K562 (cell line): ENCODE results near the gene ARL4D. TPM values are rescaled to one million over a fixed set of nuclear protein-coding genes. Genes with fewer than 3 reads are reported as not detected.

Experiments used
- ATF1 ChIP-seq, 2 experiments: fragments of 450-650 bp in 1 of 2; IDR thresholded peaks; 2 replicates each; pipeline ENCODE4 v1.6.1; 2016; ENCODE audit warnings: missing compliant biosample characterization in 1 of 2, missing genetic modification characterization in 1 of 2
- BHLHE40 ChIP-seq: IDR thresholded peaks from 2 replicates; pipeline ENCODE4 v1.6.1; 2011; ENCODE audit warnings: low read length, improper control_type of control experiment
- CHD1 ChIP-seq: fragments of 200-600 bp; sonication (generic); IDR thresholded peaks from one replicate; pipeline ENCODE4 v1.6.1; 2012; ENCODE audit warnings: mild to moderate bottlenecking, moderate library complexity, low read length, inconsistent platforms
- CREM ChIP-seq: IDR thresholded peaks from 2 replicates; pipeline ENCODE4 v1.6.1; 2014; ENCODE audit warnings: antibody characterized with exemption, low read depth
- NRF1 ChIP-seq, 2 experiments: fragments of 450-650 bp; IDR thresholded peaks in 1 of 2; conservative IDR thresholded peaks in 1 of 2; 2 replicates each; pipeline ENCODE4 v1.6.1; 2014; ENCODE audit warnings: mild to moderate bottlenecking in 2 of 2
- OTX1 ChIP-seq: fragments of 450-650 bp; formaldehyde crosslinking; IDR thresholded peaks from 2 replicates; pipeline ENCODE4 v1.4.0; 2022; ENCODE audit warnings: mild to moderate bottlenecking
- POLR2G ChIP-seq: fragments of 200-400 bp; formaldehyde crosslinking; IDR thresholded peaks from 2 replicates; pipeline ENCODE4 v1.6.1; 2017; ENCODE audit warnings: low read depth, mild to moderate bottlenecking, antibody characterized with exemption, low read length, moderate library complexity
- RBM15 ChIP-seq: fragments of 200-400 bp; formaldehyde crosslinking; IDR thresholded peaks from 2 replicates; pipeline ENCODE4 v1.6.1; 2018; ENCODE audit warnings: mild to moderate bottlenecking, low read length, moderate library complexity; ENCODE audit not compliant: insufficient read depth
- SIRT6 ChIP-seq: IDR thresholded peaks from one replicate; pipeline ENCODE4 v1.6.1; 2012; ENCODE audit warnings: low read depth, mild to moderate bottlenecking, control low read depth, inconsistent platforms, low read length, moderate library complexity
- ZNF224 ChIP-seq: sonication (generic); formaldehyde crosslinking; IDR thresholded peaks from 2 replicates; pipeline ENCODE4 v1.8.0; 2022; ENCODE audit warnings: mild to moderate bottlenecking, missing genetic modification reagents
- ZNF785 ChIP-seq: fragments of 250-450 bp; sonication (Bioruptor Pico); IDR thresholded peaks from 2 replicates; pipeline ENCODE4 v1.4.0; 2020; ENCODE audit warnings: mild to moderate bottlenecking
- polyA plus RNA-seq, 8 experiments: library from polyadenylated mRNA; depleted of rRNA in 4 of 8; stranded (reverse) in 5 of 8; unstranded in 3 of 8; fragments of >200 nt; fragmentation: Nextera tagmentation in 2 of 8; fragmentation: Illumina TruSeq in 1 of 8; extraction: Ambion mirVana in 2 of 8; extraction: Trizol in 1 of 8; gene quantifications; 2 replicates each; pipeline versions ENCODE4 v1.2.1 to v1.2.3, GENCODE V29; 2011 to 2014; ENCODE audit warnings: inconsistent platforms in 1 of 8, missing spikeins in 1 of 8
- total RNA-seq, 7 experiments: library from RNA; depleted of rRNA in 6 of 7; stranded (reverse); fragments of >200 nt in 6 of 7; fragmentation: Illumina TruSeq in 2 of 7; extraction: Trizol in 2 of 7; gene quantifications; 2 replicates each; pipeline versions ENCODE4 v1.2.1 to v1.2.3, GENCODE V29; 2011 to 2021; ENCODE audit warnings: low replicate concordance in 1 of 7
- TF ChIP-seq, protein P1 (sequence below): fragments of 450-650 bp; IDR thresholded peaks from 2 replicates; pipeline ENCODE4 v1.7.1; 2018; ENCODE audit warnings: mild to moderate bottlenecking, low read depth; ENCODE audit not compliant: partially characterized antibody
- TF ChIP-seq, protein P2 (sequence below): sonication (generic); formaldehyde crosslinking; IDR thresholded peaks from 2 replicates; pipeline ENCODE4 v1.8.0; 2022; ENCODE audit warnings: missing genetic modification reagents, mild to moderate bottlenecking, borderline replicate concordance
- TF ChIP-seq, protein P3 (sequence below): sonication (generic); formaldehyde crosslinking; IDR thresholded peaks from 2 replicates; pipeline ENCODE4 v1.8.1; 2022; ENCODE audit warnings: missing genetic modification reagents
- TF ChIP-seq, protein P4 (sequence below): sonication (generic); formaldehyde crosslinking; IDR thresholded peaks from 2 replicates; pipeline ENCODE4 v1.8.1; 2023; ENCODE audit warnings: missing genetic modification reagents, mild to moderate bottlenecking, borderline replicate concordance

ARL4D gene
- total and polyA plus RNA-seq, 9 of the 15 experiments (the other 6 are each of a cell fraction or from before 2014, with no cell fraction given) = 0.07 to 0.53 (median 0.28) TPM; not detected in 1

DNA sequence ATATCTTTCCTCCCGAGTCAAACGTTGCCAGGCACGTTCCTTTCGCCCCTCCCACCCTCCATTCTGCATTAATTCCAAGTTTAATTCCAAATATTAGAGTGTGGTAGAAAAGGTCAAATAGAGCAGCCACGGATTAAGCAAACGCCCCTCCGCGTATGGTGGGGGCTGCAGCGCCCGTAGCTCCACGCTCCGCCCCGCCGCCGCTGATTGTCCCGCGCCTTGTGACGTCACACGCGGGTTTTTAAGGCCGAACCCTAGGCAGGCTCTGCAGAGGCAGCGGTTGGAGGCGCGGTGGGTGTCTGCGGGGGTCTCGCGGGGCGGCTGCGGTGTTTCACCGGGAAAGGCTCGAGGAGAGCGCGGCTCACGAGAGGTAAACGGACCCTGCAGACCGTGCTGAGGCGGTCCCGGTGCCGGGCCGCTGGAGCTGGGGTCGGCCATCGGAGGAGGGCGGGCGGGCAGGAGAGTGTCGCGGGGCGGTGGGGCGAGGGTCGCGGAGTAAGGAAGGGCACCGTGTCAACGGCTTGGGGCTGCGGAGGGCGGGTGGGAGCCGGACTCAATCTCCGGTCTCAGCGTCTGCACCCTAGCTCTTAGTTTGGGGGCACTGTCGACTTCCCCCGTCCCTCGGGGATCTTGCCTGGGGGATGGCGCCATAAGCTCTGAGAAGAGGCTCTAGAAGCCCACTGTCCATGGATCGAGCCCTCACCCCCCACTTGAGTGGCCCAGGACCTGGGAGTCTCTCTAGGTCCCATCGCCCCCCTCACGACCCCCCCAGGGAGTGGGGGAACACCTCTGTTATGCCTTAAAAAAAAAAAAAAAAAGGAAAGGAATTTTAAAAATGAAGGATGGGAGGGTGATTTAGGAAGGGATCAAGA, at the start of gene ARL4D (continued):
- TF ChIP-seq, protein P1, sequence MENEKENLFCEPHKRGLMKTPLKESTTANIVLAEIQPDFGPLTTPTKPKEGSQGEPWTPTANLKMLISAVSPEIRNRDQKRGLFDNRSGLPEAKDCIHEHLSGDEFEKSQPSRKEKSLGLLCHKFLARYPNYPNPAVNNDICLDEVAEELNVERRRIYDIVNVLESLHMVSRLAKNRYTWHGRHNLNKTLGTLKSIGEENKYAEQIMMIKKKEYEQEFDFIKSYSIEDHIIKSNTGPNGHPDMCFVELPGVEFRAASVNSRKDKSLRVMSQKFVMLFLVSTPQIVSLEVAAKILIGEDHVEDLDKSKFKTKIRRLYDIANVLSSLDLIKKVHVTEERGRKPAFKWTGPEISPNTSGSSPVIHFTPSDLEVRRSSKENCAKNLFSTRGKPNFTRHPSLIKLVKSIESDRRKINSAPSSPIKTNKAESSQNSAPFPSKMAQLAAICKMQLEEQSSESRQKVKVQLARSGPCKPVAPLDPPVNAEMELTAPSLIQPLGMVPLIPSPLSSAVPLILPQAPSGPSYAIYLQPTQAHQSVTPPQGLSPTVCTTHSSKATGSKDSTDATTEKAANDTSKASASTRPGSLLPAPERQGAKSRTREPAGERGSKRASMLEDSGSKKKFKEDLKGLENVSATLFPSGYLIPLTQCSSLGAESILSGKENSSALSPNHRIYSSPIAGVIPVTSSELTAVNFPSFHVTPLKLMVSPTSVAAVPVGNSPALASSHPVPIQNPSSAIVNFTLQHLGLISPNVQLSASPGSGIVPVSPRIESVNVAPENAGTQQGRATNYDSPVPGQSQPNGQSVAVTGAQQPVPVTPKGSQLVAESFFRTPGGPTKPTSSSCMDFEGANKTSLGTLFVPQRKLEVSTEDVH = no peak
- TF ChIP-seq OTX1 (no peak), CREM (peak; percentile 94), SIRT6 (no peak), ATF1 (CRISPR knock-in tag; IDR thresholded peaks at IDR 0.05) (peak; percentile 67), ATF1 (tag; IDR thresholded peaks at IDR 0.05) (peak; percentile 96), ZNF224 (no peak), POLR2G (peak; percentile 71), ZNF785 (CRISPR knock-in tag) (no peak), BHLHE40 (0 out of 2 replicates have a peak, but pooled peaks have one; percentile 8), RBM15 (no peak), NRF1 (conservative IDR thresholded peaks at IDR 0.05 in 1 of 2, IDR thresholded peaks at IDR 0.05 in 1 of 2) (no peak), CHD1 (no peak)
- TF ChIP-seq, protein P2, sequence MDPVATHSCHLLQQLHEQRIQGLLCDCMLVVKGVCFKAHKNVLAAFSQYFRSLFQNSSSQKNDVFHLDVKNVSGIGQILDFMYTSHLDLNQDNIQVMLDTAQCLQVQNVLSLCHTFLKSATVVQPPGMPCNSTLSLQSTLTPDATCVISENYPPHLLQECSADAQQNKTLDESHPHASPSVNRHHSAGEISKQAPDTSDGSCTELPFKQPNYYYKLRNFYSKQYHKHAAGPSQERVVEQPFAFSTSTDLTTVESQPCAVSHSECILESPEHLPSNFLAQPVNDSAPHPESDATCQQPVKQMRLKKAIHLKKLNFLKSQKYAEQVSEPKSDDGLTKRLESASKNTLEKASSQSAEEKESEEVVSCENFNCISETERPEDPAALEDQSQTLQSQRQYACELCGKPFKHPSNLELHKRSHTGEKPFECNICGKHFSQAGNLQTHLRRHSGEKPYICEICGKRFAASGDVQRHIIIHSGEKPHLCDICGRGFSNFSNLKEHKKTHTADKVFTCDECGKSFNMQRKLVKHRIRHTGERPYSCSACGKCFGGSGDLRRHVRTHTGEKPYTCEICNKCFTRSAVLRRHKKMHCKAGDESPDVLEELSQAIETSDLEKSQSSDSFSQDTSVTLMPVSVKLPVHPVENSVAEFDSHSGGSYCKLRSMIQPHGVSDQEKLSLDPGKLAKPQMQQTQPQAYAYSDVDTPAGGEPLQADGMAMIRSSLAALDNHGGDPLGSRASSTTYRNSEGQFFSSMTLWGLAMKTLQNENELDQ (CRISPR knock-in tag) = no peak
- TF ChIP-seq, protein P3, sequence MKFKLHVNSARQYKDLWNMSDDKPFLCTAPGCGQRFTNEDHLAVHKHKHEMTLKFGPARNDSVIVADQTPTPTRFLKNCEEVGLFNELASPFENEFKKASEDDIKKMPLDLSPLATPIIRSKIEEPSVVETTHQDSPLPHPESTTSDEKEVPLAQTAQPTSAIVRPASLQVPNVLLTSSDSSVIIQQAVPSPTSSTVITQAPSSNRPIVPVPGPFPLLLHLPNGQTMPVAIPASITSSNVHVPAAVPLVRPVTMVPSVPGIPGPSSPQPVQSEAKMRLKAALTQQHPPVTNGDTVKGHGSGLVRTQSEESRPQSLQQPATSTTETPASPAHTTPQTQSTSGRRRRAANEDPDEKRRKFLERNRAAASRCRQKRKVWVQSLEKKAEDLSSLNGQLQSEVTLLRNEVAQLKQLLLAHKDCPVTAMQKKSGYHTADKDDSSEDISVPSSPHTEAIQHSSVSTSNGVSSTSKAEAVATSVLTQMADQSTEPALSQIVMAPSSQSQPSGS (CRISPR knock-in tag) = no peak
- TF ChIP-seq, protein P4, sequence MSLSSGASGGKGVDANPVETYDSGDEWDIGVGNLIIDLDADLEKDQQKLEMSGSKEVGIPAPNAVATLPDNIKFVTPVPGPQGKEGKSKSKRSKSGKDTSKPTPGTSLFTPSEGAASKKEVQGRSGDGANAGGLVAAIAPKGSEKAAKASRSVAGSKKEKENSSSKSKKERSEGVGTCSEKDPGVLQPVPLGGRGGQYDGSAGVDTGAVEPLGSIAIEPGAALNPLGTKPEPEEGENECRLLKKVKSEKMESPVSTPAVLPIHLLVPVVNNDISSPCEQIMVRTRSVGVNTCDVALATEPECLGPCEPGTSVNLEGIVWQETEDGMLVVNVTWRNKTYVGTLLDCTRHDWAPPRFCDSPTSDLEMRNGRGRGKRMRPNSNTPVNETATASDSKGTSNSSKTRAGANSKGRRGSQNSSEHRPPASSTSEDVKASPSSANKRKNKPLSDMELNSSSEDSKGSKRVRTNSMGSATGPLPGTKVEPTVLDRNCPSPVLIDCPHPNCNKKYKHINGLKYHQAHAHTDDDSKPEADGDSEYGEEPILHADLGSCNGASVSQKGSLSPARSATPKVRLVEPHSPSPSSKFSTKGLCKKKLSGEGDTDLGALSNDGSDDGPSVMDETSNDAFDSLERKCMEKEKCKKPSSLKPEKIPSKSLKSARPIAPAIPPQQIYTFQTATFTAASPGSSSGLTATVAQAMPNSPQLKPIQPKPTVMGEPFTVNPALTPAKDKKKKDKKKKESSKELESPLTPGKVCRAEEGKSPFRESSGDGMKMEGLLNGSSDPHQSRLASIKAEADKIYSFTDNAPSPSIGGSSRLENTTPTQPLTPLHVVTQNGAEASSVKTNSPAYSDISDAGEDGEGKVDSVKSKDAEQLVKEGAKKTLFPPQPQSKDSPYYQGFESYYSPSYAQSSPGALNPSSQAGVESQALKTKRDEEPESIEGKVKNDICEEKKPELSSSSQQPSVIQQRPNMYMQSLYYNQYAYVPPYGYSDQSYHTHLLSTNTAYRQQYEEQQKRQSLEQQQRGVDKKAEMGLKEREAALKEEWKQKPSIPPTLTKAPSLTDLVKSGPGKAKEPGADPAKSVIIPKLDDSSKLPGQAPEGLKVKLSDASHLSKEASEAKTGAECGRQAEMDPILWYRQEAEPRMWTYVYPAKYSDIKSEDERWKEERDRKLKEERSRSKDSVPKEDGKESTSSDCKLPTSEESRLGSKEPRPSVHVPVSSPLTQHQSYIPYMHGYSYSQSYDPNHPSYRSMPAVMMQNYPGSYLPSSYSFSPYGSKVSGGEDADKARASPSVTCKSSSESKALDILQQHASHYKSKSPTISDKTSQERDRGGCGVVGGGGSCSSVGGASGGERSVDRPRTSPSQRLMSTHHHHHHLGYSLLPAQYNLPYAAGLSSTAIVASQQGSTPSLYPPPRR (CRISPR knock-in tag) = no peak
